Vagina (tissue), 2 donors: Measurements from ENCODE around the gene ZNF280C.

Experiments
- CTCF ChIP-seq, 3 experiments: fragments of 450-650 bp in 2 of 3; fragments of 200-600 bp in 1 of 3; sonication (generic) in 1 of 3; IDR thresholded peaks; one replicate each; pipeline ENCODE4 v1.5.1; 2017 to 2019; ENCODE audit warnings: antibody characterized with exemption in 3 of 3, mild to moderate bottlenecking in 2 of 3, moderate library complexity in 2 of 3
- POLR2A ChIP-seq, 2 donors: fragments of 450-650 bp; IDR thresholded peaks; one replicate each; pipeline ENCODE4 v1.6.1; 2017; ENCODE audit warnings: antibody characterized with exemption in 2 of 2, mild to moderate bottlenecking in 2 of 2, moderate library complexity in 2 of 2
- POLR2AphosphoS5 ChIP-seq, 2 donors: sonication (generic); formaldehyde crosslinking; IDR thresholded peaks; one replicate each; pipeline ENCODE4 v1.9.0; 2017; ENCODE audit warnings: antibody characterized with exemption in 2 of 2, mild to moderate bottlenecking in 2 of 2, low read depth in 1 of 2; ENCODE audit not compliant: insufficient read depth in 1 of 2

- TF ChIP-seq POLR2A (IDR thresholded peaks at IDR 0.05) (no peak), CTCF (IDR thresholded peaks at IDR 0.05) (no peak), POLR2AphosphoS5 (IDR thresholded peaks at IDR 0.05; ENCODE audit: insufficient read depth in 1 of 2, low read depth in 1 of 2) (no peak)
Measured at GRCh38 chrX:130173190-130173895, 95.4 kb downstream of the ZNF280C start.
